Hematopoietic multipotent progenitor cell treated with erythropoietin and hydrocortisone succinate and interleukin-3 and kit ligand, for 6 days (in vitro differentiated cells): ENCODE measurements around the gene NIPAL4.
"Not testable (repeated sequence)": the region's sequence is repeated elsewhere in the genome, so short reads cannot be mapped to it uniquely, and the experiment has no call there.

ENCODE experiments used
- DNase-seq: peaks from one replicate; pipeline ENCODE4 v3.0.0-alpha.2; 2015

Gene NIPAL4

GRCh38 chr5:157463621-157464518 lies 3.9 kb downstream of the NIPAL4 start:
- no peak for DNase-seq

DNA sequence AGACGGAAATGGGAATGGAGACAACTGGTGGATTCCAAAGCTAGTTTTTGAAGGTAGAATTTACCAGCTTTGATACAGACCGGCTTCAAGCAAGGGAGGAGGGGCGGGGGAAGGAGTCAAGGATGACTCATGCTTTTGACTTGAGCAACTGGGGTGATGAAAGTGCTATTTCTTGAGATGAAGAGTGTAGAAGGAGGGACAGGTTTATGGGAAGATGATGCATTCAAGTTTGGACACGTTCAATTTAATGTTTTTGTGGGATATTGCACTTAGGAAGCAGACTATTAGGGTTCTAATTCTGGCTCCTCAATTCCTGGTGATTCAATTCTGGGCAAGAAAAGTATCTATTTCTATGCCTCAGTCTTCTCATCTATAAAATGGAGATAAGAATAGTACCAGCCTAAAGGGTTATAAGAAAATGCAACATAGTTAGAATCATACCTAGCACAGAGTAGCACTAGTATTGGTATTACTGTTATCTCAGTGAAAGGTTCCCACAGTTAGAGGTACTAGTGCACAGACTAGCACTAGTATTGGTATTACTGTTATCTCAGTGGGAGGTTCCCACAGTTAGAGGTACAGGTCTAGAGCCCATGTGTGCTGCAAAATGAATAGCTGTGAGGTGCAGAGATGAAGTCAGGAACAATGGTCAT lies 4.6 kb downstream of the NIPAL4 start:
- peak; percentile 74 for DNase-seq

DNA sequence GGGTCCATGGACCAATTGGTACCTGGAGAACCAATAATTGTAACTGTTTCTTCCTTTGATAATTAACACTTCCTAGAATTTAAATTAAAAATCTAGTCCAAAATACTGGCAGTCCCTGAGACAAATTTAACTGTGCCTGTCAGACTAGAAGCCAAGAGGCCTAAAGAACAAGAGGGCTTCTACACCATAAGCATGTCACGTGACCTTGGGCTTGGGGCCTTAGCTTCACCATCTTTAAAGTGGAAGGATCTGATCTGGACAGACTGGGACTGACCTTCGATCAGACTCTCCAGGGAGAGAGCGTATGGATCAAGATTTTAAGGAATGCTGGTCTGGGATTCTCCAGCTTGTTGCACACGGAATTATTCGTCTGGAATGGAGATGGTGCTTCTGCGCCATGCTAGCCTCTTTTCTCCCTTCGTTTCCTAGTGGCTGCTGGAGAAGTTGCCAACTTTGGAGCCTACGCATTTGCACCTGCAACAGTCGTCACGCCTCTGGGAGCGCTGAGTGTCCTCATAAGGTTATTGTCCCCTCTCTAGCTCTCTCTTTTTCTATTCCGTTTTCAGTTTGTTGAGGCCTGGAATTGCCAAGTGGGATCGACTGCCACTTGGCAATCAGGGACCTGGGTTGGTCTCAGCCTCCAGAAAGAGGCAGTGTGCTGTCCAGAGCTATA lies 8.4 kb downstream of the NIPAL4 start:
- DNase-seq: no peak

DNA sequence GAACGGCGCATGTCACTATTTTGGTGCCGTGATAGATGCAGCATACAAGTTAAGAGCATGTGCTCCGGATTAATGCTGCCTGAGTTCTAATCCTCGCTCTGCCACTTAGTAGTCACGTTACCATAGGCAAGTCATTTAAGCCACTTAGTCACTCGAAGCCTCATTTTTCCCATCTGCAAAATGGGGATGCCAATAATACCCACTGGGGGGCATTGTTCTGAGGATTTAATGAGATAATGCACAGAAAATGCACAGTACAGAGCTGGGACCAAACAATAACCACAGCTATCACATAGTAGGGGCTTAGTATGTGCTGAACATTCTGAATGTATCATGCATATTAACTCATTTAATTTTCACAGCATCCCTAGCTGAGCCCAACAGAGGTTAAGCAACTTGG lies 9.1 kb downstream of the NIPAL4 start:
- peak; percentile 20 for DNase-seq

- DNase-seq: no peak
Measured at GRCh38 chr5:157469687-157470086, 9.7 kb downstream of the NIPAL4 start.

DNA sequence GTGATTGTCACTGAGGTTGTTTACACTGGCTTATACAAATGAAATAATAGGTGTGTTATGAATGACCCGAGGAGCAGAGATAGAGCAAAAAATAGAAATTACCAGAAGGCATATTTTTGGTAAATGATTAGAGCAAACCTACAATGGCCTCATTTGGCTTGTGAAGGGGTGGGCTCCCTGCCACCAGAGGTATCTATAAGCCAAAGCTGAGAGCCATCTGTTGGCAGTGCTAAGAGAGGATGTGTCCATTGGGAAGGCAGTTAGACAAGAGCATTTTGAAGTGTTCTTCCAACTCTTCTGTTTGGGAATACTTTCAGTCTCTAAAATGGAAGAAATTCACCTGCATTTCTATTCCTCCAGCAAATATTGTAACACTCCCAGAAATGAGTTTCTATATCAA lies 10.6 kb downstream of the NIPAL4 start:
- DNase-seq: no peak

GRCh38 chr5:157471709-157472108 lies 11.7 kb downstream of the NIPAL4 start:
- peak; percentile 73 for DNase-seq

DNA sequence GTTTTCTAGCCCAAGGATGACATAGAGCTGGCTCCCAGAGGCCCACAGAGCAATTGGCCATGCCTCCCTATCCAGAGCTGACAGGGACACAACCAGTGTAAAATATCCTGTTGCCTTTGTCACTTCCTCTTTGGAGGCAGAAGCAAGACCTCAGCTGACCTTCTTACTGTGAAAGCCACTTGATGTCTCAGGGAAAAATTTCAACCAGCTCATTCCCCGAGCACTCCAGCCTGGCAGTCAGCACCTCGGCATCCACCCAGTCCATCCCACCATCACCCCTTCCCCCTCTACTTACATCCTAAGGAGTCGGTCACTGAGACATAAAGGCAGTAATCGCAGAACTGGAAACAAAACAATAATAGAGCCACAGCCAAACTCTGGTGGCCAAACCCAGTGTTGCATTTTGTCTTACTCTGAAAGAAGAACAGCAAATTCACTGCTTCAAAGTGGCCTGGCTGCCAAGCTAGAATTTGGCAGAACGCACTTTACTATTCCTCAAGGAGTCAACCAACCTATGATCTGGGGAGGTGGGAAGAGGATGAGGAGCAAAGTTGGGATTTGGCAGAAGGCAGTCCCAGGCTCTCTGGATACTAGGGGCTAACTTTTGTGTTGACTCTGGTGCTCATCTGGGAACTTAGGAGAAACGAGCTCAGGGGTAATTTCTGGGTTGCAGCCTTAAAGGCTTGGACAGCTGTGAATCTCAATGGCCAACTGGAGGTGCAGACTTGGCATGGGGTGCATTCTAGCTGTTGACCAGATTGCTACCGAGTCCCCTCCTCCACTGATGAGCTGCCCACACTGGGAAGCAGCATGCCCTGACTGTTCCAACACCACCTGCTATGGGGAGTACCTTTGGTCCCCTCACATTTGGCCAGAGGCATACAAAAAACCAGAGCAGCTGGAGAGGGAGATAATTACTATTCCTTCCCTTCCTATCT lies 13.6 kb downstream of the NIPAL4 start:
- no peak for DNase-seq

- no peak for DNase-seq
Measured at GRCh38 chr5:157475432-157475831, 15.4 kb downstream of the NIPAL4 start.

GRCh38 chr5:157476702-157477408 lies 16.8 kb downstream of the NIPAL4 start:
- DNase-seq: peak; percentile 92

DNA sequence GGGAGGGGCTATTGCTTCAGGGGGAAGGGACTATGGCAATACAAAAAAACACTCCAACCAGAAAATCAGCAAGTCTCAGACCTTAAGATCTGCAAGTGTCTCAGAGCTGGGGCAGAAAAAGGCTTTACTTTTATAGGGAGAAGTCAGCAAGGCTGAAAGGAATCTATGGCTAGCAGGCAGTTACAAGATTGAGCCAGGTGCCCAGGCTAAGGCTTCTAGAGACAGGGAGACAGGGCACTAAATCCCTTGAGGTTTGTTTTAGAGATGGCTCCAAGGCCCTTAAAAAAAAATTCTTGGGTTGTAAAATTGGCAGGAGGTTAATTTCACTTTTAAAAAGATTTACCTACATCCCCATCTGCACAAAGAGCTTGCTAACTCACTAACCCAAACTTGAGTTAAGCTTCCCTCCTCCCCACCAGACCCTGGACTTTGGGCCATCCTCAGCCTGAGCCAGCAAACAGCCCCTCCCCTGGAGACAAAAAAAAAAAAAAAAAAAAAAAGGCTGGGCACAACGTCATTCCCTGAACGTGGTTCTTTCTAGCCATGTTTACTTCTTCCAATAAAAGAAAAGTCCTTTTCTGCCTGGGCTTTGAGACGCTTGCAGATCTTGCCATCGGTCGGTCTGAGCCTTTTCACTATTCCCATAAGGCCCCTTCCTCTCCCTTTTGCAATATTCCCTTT lies 17.9 kb downstream of the NIPAL4 start:
- DNase-seq: no peak

DNA sequence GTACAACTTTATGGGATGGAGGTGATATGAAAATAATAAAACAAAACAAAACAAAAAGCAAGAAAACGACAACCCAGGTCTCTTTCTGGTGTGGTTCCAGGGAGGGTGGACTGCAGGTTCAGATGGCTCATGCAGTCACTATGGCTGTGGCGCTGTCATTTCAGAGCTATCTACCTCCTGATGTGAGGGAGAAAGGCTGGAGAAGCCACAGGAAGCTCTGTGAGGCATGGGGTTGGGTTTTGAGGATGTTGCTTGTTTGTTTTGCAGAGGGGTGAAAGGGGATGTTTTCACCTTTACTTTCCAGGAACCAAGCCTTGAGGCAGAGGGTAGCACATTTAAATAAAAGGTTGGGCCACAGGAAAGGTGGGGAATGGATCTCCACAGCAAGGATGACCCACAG lies 18.7 kb downstream of the NIPAL4 start:
- no peak for DNase-seq

DNA sequence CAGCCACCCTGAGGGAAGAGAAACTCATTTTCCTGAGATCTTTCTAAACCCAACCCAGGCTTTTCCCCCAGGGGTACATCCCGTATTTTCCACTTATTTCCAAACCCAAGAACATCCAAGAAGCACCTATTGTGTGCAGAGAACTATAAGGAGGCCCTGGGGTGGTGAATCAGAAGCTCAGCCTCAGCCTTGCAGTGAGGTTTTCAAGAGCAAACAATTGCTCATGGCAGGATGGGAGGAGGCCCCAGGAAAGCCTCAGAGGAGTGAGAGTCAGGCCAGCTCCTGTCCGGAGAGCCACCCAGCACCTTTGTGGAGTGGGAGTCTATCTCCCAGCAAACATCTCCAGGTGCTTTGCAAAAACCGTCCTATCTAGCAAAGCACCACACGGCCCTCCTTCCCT lies 19.2 kb downstream of the NIPAL4 start:
- no peak for DNase-seq

GRCh38 chr5:157479612-157480510 lies 19.8 kb downstream of the NIPAL4 start:
- no peak for DNase-seq

GRCh38 chr5:157481265-157481664 lies 21.3 kb downstream of the NIPAL4 start:
- DNase-seq: no peak

DNA sequence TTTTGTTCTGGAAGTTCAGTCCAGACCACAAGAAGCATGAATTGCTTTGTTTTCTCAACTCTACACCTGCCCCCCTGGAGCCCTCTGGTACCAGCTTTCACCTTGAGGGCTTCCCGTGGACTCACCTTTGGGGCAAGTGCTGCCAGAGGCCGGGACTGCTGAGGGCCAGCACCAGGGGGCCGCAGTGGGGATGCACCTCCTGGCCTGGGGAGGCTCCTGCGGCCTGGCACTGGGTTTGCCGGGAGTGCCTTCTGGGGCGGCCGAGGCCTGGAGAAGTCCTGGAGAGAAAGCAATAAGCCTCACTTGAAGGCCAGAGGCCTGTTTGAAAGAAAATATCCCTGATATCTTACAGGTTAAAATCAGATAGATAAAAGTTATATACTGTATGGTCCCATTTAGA lies 21.7 kb downstream of the NIPAL4 start:
- DNase-seq: no peak

- DNase-seq: not testable (repeated sequence)
Measured at GRCh38 chr5:157482702-157483101, 22.7 kb downstream of the NIPAL4 start.

GRCh38 chr5:157484768-157485167 lies 24.8 kb downstream of the NIPAL4 start:
- DNase-seq: peak; percentile 19

- no peak for DNase-seq
Measured at GRCh38 chr5:157485340-157485739, 25.3 kb downstream of the NIPAL4 start.

GRCh38 chr5:157485811-157486210 lies 25.8 kb downstream of the NIPAL4 start:
- no peak for DNase-seq
